Neuron (in vitro differentiated cells): ENCODE data around the gene FLT4.
A peak's percentile ranks its signal among the peaks of the same experiment; 100 is the strongest.

Experiments used
- H2AFZ ChIP-seq: one replicate; pipeline ENCODE4 v1.6.1; 2013; ENCODE audit warnings: low read depth, mild to moderate bottlenecking, inconsistent platforms, low read length, moderate library complexity
- H3K27me3 ChIP-seq: one replicate; pipeline ENCODE4 v1.6.1; 2013; ENCODE audit warnings: low read length; ENCODE audit not compliant: insufficient read depth
- H3K36me3 ChIP-seq: one replicate; pipeline ENCODE4 v1.6.1; 2013; ENCODE audit warnings: low read length; ENCODE audit not compliant: insufficient read depth
- H3K4me1 ChIP-seq: one replicate; pipeline ENCODE4 v1.6.1; 2013; ENCODE audit warnings: low read length; ENCODE audit not compliant: insufficient read depth
- H3K4me3 ChIP-seq: 2 replicates; pipeline ENCODE4 v1.5.1; 2013; ENCODE audit warnings: mild to moderate bottlenecking, low read length, moderate library complexity
- H3K9me3 ChIP-seq: one replicate; pipeline ENCODE4 v1.6.1; 2013; ENCODE audit warnings: low read length

FLT4 gene

DNA sequence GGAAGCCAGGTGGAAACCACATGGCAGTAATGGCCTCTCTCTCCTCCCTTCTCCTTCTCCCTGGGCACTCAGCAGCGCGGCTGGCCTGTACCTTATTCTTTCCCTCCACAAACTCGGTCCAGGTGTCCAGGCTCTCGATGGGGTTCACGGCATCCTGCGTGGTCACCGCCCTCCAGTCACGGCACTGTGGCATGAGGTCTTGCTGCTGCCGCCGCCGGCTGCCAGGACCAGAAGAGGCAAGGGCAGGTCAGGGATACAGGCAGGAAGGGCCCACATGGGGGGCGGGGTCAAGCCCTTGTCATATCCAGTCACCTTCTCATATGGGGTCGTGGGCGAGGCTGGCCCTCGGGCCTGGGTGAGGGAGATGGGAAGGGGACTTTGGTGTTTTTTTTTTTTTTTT lies 25.6 kb downstream of the FLT4 start:
- Histone ChIP-seq H3K4me1 (no peaks in the 10 kb centered on the region), H3K36me3 (no peaks in the 10 kb centered on the region), H2AFZ (no peak overlapping the region), H3K9me3 (peaks cover 5% of the 10 kb centered on the region), H3K4me3 (no peak overlapping the region), H3K27me3 (peaks cover 15% of the 10 kb centered on the region)

- H3K9me3 ChIP-seq = peaks cover 5% of the 10 kb centered on the region
- peaks cover 15% of the 10 kb centered on the region for H3K27me3 ChIP-seq
- no peak overlapping the region for H2AFZ ChIP-seq
- no peaks in the 10 kb centered on the region for H3K36me3 ChIP-seq
- H3K4me3 ChIP-seq = no peak overlapping the region
- no peaks in the 10 kb centered on the region for H3K4me1 ChIP-seq
Measured at GRCh38 chr5:180623411-180623834, 26.0 kb downstream of the FLT4 start.

DNA sequence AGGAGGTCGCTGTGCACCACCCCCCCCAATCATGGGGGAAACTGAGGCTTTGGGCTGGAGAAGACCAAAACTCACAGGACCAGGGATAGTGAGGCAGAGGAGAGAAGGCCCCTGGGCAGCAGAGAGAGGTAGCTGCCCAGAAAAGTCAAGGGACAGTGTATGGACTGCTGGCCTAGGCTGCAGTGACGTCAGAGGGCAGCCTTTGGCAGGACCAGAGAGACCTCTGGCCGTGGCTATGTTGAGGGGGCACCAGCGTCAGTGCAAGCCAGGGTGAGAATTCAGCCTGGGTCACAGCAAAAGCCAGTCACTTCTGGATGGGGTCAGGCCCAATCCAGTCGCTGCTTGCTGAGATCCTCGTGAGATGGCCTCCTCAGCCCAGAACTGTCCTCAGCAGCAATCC lies 26.5 kb downstream of the FLT4 start:
- no peaks in the 10 kb centered on the region for H3K36me3 ChIP-seq
- no peak overlapping the region for H2AFZ ChIP-seq
- H3K4me1 ChIP-seq = peaks cover 2% of the 10 kb centered on the region
- peaks cover 5% of the 10 kb centered on the region for H3K9me3 ChIP-seq
- H3K27me3 ChIP-seq = peaks cover 10% of the 10 kb centered on the region
- no peak overlapping the region for H3K4me3 ChIP-seq

DNA sequence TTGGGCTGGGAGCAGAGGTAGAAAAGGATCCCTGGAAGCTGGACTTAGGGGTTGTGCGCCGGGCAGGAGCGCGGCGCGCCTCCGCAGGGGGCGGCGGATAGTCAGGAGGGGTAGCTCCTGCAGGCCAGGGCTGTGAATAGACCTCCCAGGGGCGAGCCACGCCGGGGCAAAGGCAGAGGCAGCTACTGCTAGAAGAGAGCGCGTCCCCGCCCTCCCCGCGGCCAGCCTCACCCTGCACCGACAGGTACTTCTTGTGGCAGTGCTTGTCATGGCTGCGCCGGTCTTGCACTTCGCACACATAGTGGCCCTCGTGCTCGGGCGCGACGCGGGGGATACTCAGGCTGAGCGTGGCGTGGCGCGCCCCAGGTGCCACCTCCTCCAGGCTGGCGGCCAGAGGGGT lies 28.1 kb downstream of the FLT4 start:
- Histone ChIP-seq H3K4me3 (no peak overlapping the region), H3K36me3 (peaks cover 3% of the 10 kb centered on the region), H3K27me3 (peaks cover 2% of the 10 kb centered on the region), H3K4me1 (peaks cover 2% of the 10 kb centered on the region), H2AFZ (no peak overlapping the region), H3K9me3 (peaks cover 5% of the 10 kb centered on the region)

DNA sequence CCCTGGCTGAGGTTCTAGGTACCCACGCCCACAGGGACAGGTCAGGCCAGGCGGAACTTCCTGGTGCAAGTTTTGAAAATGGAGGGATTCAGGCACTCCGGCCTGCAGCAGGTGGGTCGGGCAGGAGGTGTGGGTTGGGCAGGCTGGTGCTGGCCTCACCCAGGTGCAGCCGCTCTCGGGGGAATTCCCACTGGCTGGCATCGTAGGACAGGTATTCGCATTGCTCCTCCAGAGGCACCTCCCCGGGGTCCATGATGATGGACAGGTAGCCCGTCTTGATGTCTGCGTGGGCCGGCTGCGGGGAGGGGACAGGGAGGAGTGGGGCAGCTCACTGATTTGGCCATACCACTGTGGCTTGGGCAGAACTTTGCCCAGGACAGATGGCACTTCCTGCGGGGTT lies 29.4 kb downstream of the FLT4 start:
- peaks cover 2% of the 10 kb centered on the region for H3K4me1 ChIP-seq
- peaks cover 5% of the 10 kb centered on the region for H3K9me3 ChIP-seq
- H3K27me3 ChIP-seq = no peaks in the 10 kb centered on the region
- no peak overlapping the region for H3K4me3 ChIP-seq
- no peak overlapping the region for H2AFZ ChIP-seq
- peaks cover 3% of the 10 kb centered on the region for H3K36me3 ChIP-seq

GRCh38 chr5:180619563-180619915 lies 29.9 kb downstream of the FLT4 start:
- H3K4me1 ChIP-seq = peaks cover 2% of the 10 kb centered on the region
- H3K36me3 ChIP-seq = peaks cover 3% of the 10 kb centered on the region
- H2AFZ ChIP-seq = peak overlapping the region; percentile 98
- H3K9me3 ChIP-seq = peaks cover 5% of the 10 kb centered on the region
- peak overlapping the region; percentile 65 for H3K4me3 ChIP-seq
- H3K27me3 ChIP-seq = no peaks in the 10 kb centered on the region

- H3K36me3 ChIP-seq = peaks cover 3% of the 10 kb centered on the region
- H3K4me1 ChIP-seq = peaks cover 2% of the 10 kb centered on the region
- H2AFZ ChIP-seq = peak overlapping the region; percentile 98
- H3K4me3 ChIP-seq = peak overlapping the region; percentile 65
- H3K9me3 ChIP-seq = peaks cover 5% of the 10 kb centered on the region
- H3K27me3 ChIP-seq = no peaks in the 10 kb centered on the region
Measured at GRCh38 chr5:180618829-180619562, 30.4 kb downstream of the FLT4 start.

- peaks cover 5% of the 10 kb centered on the region for H3K9me3 ChIP-seq
- H3K27me3 ChIP-seq = no peaks in the 10 kb centered on the region
- H2AFZ ChIP-seq = peak overlapping the region; percentile 98
- H3K4me3 ChIP-seq = peak overlapping the region; percentile 65
- peaks cover 8% of the 10 kb centered on the region for H3K36me3 ChIP-seq
- peaks cover 2% of the 10 kb centered on the region for H3K4me1 ChIP-seq
Measured at GRCh38 chr5:180618487-180618828, 30.9 kb downstream of the FLT4 start.

GRCh38 chr5:180613814-180614188 lies 35.6 kb downstream of the FLT4 start:
- peaks cover 12% of the 10 kb centered on the region for H3K36me3 ChIP-seq
- H3K9me3 ChIP-seq = no peaks in the 10 kb centered on the region
- no peak overlapping the region for H2AFZ ChIP-seq
- H3K4me3 ChIP-seq = no peak overlapping the region
- H3K4me1 ChIP-seq = peaks cover 2% of the 10 kb centered on the region
- no peaks in the 10 kb centered on the region for H3K27me3 ChIP-seq

GRCh38 chr5:180613188-180613813 lies 36.1 kb downstream of the FLT4 start:
- H3K9me3 ChIP-seq = no peaks in the 10 kb centered on the region
- H3K27me3 ChIP-seq = no peaks in the 10 kb centered on the region
- no peak overlapping the region for H2AFZ ChIP-seq
- peaks cover 12% of the 10 kb centered on the region for H3K36me3 ChIP-seq
- no peak overlapping the region for H3K4me3 ChIP-seq
- H3K4me1 ChIP-seq = peaks cover 1% of the 10 kb centered on the region

GRCh38 chr5:180612683-180613082 lies 36.7 kb downstream of the FLT4 start:
- Histone ChIP-seq H3K27me3 (no peaks in the 10 kb centered on the region), H2AFZ (no peak overlapping the region), H3K4me3 (no peak overlapping the region), H3K36me3 (peaks cover 12% of the 10 kb centered on the region), H3K9me3 (no peaks in the 10 kb centered on the region), H3K4me1 (no peaks in the 10 kb centered on the region)

GRCh38 chr5:180611140-180611850 lies 38.1 kb downstream of the FLT4 start:
- Histone ChIP-seq H2AFZ (no peak overlapping the region), H3K27me3 (no peaks in the 10 kb centered on the region), H3K36me3 (peaks cover 9% of the 10 kb centered on the region), H3K9me3 (no peaks in the 10 kb centered on the region), H3K4me3 (no peak overlapping the region), H3K4me1 (no peaks in the 10 kb centered on the region)

DNA sequence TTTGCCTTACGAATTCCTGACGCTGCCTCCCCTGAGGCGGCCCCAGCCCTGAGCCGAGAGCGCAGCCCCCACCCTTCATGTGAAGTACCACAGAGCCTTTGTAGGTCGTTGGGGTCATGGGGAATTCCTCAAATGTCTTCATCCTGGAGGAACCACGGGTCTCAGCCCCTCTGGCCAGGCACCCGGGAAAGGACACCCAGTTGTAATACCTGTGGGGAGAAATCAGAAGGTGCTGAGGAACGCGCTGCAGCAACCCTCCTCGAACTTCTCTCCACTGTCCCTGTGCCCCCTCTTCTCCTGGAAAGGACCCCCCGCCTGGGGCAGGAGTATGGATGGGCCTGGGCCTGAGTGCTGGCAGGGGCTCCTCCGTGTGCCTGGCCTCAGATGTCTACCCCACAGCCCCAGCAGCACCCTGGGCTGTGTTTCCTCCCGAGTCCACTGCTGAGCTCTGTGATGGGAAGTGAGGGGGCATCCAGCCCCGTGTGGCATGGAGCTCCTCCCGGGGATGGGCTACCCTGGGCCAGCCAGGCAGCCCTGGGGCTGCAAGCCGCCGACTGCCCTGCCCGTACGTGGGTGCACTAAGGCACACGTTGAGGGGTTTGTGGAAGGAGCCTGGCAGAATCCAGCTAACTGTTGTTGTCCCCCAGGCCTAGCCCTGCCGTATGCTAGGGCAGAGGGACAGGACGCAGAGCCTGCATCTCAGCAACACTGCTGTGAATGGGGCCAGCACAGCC lies 39.4 kb downstream of the FLT4 start:
- no peaks in the 10 kb centered on the region for H3K27me3 ChIP-seq
- no peak overlapping the region for H3K4me3 ChIP-seq

More for the DNA sequence above, 39.4 kb downstream of the FLT4 start:
- no peaks in the 10 kb centered on the region for H3K4me1 ChIP-seq
- peaks cover 9% of the 10 kb centered on the region for H3K36me3 ChIP-seq
- H2AFZ ChIP-seq = no peak overlapping the region
- H3K9me3 ChIP-seq = no peaks in the 10 kb centered on the region
